ENCODE data around the gene COL10A1.

COL10A1 gene

DNA sequence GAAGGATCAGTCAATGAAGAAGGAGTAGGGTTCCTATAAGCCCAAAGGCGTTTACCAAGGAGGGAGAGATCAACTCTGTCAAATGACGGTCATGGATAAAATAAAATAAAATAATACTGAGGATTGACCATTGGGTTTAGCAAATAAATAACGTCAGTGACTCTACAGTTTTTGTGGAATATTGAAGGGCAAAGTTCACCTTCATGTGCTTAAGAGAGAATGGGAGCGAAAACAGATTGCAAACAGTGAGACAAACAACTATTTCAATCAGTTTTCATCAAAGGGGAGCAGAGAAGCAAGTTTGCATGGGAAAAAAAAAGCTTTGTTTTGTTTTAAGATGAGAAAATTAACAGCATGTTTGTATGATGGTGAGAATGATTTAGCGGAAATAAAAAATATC is 42.9 kb downstream of the COL10A1 start:
- Histone ChIP-seq H3K27me3 (ENCODE audit: control insufficient read depth, insufficient read depth, low read length) (no peaks in the 10 kb centered on the region), H3K9ac (ENCODE audit: low read depth, low read length) (no peak overlapping the region), H3K9me3 (ENCODE audit: control insufficient read depth, insufficient read depth, low read length) (no peaks in the 10 kb centered on the region), H3K27ac (ENCODE audit: low read depth, low read length) (no peak overlapping the region), H3K36me3 (ENCODE audit: control insufficient read depth, insufficient read depth, low read length) (no peaks in the 10 kb centered on the region), H3K4me3 (ENCODE audit: low read depth, low read length) (no peak overlapping the region), H3K4me1 (ENCODE audit: control insufficient read depth, insufficient read depth, low read length) (no peaks in the 10 kb centered on the region)

DNA sequence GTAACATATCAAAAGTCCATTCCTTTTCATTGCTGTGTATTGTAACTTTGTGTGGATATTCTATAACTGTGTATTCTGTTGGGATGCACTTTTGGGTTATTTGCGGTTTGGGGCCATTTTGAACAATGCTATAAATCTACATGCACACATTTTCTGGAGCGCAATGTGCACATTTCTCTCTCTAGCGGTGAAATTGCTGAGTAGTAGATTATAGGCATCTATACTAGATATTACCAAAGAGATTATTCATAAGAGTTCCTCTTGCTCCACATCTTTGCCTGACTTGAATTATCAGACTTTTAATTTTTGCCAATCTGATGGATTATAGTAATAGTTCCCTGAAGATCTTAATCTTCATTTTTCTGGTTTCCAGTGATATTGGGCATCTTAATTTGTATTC is 47.0 kb downstream of the COL10A1 start:
- no peaks in the 10 kb centered on the region for H3K4me1 ChIP-seq (ENCODE audit: control insufficient read depth, insufficient read depth, low read length)
- H3K27me3 ChIP-seq (ENCODE audit: control insufficient read depth, insufficient read depth, low read length) = no peaks in the 10 kb centered on the region
- no peaks in the 10 kb centered on the region for H3K36me3 ChIP-seq (ENCODE audit: control insufficient read depth, insufficient read depth, low read length)
- H3K4me3 ChIP-seq (ENCODE audit: low read depth, low read length) = no peak overlapping the region
- H3K9me3 ChIP-seq (ENCODE audit: control insufficient read depth, insufficient read depth, low read length) = no peaks in the 10 kb centered on the region
- H3K9ac ChIP-seq (ENCODE audit: low read depth, low read length) = no peak overlapping the region
- H3K27ac ChIP-seq (ENCODE audit: low read depth, low read length) = no peak overlapping the region

GRCh38 chr6:116078522-116078921 is 47.4 kb downstream of the COL10A1 start:
- Histone ChIP-seq H3K4me1 (ENCODE audit: control insufficient read depth, insufficient read depth, low read length) (no peaks in the 10 kb centered on the region), H3K4me3 (ENCODE audit: low read depth, low read length) (no peak overlapping the region), H3K36me3 (ENCODE audit: control insufficient read depth, insufficient read depth, low read length) (no peaks in the 10 kb centered on the region), H3K9ac (ENCODE audit: low read depth, low read length) (no peak overlapping the region), H3K9me3 (ENCODE audit: control insufficient read depth, insufficient read depth, low read length) (no peaks in the 10 kb centered on the region), H3K27ac (ENCODE audit: low read depth, low read length) (no peak overlapping the region), H3K27me3 (ENCODE audit: control insufficient read depth, insufficient read depth, low read length) (no peaks in the 10 kb centered on the region)

DNA sequence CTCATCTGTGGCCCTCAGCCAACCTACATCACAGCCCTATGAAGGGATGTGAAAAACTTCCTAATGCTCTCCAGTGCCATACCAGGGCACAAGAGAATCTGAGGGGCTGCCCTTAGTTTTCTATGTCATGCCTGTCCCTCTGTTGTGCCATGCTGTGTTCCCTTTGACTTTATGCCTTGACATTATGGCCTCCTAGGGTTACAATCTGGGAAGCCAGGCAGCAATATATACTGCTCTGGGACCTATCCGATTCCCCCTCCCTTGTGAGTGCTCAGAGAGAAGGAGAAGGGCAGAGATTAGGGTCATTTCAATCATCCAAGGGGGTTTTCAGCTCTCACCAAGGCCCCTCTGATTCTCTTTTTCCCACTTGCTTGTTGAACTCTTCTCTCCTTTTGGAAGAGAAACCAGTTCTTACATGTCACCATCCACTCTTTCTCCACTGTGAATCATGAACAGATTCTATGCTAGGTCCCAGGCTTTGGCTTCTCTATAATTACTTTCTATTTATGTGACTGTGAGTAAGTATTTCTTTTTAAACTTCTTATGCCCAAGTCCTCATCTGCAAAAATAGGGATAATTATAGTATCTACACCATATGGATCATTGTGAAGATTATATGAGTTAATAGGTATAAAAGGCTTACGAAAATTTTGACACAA is 51.1 kb downstream of the COL10A1 start:
- Histone ChIP-seq H3K4me1 (ENCODE audit: control insufficient read depth, insufficient read depth, low read length) (0 out of 2 replicates have a peak, but pooled peaks cover 3% of the 10 kb centered on the region), H3K9ac (ENCODE audit: low read depth, low read length) (no peak overlapping the region), H3K9me3 (ENCODE audit: control insufficient read depth, insufficient read depth, low read length) (no peaks in the 10 kb centered on the region), H3K27me3 (ENCODE audit: control insufficient read depth, insufficient read depth, low read length) (no peaks in the 10 kb centered on the region), H3K4me3 (ENCODE audit: low read depth, low read length) (no peak overlapping the region), H3K27ac (ENCODE audit: low read depth, low read length) (no peak overlapping the region), H3K36me3 (ENCODE audit: control insufficient read depth, insufficient read depth, low read length) (no peaks in the 10 kb centered on the region)

- Histone ChIP-seq H3K4me3 (ENCODE audit: low read depth, low read length) (no peak overlapping the region), H3K36me3 (ENCODE audit: control insufficient read depth, insufficient read depth, low read length) (no peaks in the 10 kb centered on the region), H3K9me3 (ENCODE audit: control insufficient read depth, insufficient read depth, low read length) (no peaks in the 10 kb centered on the region), H3K27me3 (ENCODE audit: control insufficient read depth, insufficient read depth, low read length) (no peaks in the 10 kb centered on the region), H3K27ac (ENCODE audit: low read depth, low read length) (no peak overlapping the region), H3K9ac (ENCODE audit: low read depth, low read length) (no peak overlapping the region), H3K4me1 (ENCODE audit: control insufficient read depth, insufficient read depth, low read length) (0 out of 2 replicates have a peak, but pooled peaks cover 6% of the 10 kb centered on the region)
These were observed 52.0 kb downstream of the COL10A1 start for GRCh38 chr6:116073765-116074440.

DNA sequence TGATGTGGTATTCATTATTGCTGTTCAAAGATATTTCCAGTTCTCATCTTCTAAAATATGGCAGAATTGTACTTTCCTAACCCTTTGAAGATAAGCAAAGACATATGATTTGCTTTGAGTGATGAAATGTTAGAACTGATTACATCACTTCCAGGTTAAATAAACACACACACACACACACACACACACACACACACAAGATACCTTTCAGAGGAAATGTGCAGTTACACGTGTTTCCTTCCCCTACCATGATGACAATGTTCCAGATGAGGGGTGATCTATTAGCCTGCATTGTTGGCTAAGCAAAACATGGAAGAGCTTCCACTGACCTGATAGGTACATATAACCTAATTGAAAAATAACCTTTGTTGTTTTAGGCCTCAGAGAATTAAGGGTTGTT is 53.6 kb downstream of the COL10A1 start:
- H3K9ac ChIP-seq (ENCODE audit: low read depth, low read length) = no peak overlapping the region
- no peak overlapping the region for H3K27ac ChIP-seq (ENCODE audit: low read depth, low read length)
- no peaks in the 10 kb centered on the region for H3K27me3 ChIP-seq (ENCODE audit: control insufficient read depth, insufficient read depth, low read length)
- H3K9me3 ChIP-seq (ENCODE audit: control insufficient read depth, insufficient read depth, low read length) = no peaks in the 10 kb centered on the region
- H3K4me1 ChIP-seq (ENCODE audit: control insufficient read depth, insufficient read depth, low read length) = 0 out of 2 replicates have a peak, but pooled peaks cover 6% of the 10 kb centered on the region
- no peaks in the 10 kb centered on the region for H3K36me3 ChIP-seq (ENCODE audit: control insufficient read depth, insufficient read depth, low read length)
- H3K4me3 ChIP-seq (ENCODE audit: low read depth, low read length) = no peak overlapping the region

DNA sequence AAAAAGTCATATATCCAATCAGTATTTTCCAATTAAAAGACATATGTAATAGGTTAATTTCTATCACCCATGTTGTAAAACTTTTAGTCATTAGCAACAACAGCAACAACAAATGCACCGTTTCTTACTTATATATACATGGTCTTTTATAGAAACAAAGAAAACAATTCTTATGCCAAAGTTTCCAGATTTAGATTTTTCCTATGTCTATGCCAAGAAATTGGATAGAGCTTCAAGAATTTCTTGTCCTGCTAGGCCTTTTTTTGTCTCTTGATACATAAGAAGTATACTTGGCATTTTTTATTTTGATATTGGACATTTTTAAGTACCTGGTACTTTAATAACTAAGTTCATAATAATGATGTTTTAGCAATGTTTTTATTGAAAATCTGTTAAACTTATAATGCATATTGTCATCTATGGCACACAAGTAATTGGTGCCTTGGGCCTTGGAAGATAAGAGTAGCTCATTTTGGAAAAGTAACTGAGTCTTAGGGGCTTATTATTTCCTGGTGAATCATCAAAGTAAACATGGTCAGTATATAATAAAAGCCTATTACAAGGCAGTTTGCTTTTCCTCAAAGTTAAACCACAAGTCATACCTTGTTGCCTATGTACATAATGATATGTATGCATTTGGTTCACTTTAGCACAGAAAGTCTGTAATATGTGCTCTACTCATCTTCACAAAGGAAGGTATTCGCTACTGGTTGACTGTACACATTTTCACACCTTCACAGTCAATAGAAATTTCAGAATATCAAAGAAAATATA is 55.1 kb downstream of the COL10A1 start:
- H3K27ac ChIP-seq (ENCODE audit: low read depth, low read length) = no peak overlapping the region
- no peaks in the 10 kb centered on the region for H3K36me3 ChIP-seq (ENCODE audit: control insufficient read depth, insufficient read depth, low read length)
- H3K9me3 ChIP-seq (ENCODE audit: control insufficient read depth, insufficient read depth, low read length) = no peaks in the 10 kb centered on the region
- 0 out of 2 replicates have a peak, but pooled peaks cover 6% of the 10 kb centered on the region for H3K4me1 ChIP-seq (ENCODE audit: control insufficient read depth, insufficient read depth, low read length)
- no peak overlapping the region for H3K9ac ChIP-seq (ENCODE audit: low read depth, low read length)
- no peaks in the 10 kb centered on the region for H3K27me3 ChIP-seq (ENCODE audit: control insufficient read depth, insufficient read depth, low read length)
- H3K4me3 ChIP-seq (ENCODE audit: low read depth, low read length) = no peak overlapping the region

GRCh38 chr6:116070101-116070500 is 55.8 kb downstream of the COL10A1 start:
- Histone ChIP-seq H3K27me3 (ENCODE audit: control insufficient read depth, insufficient read depth, low read length) (no peaks in the 10 kb centered on the region), H3K9ac (ENCODE audit: low read depth, low read length) (no peak overlapping the region), H3K4me1 (ENCODE audit: control insufficient read depth, insufficient read depth, low read length) (0 out of 2 replicates have a peak, but pooled peaks cover 6% of the 10 kb centered on the region), H3K9me3 (ENCODE audit: control insufficient read depth, insufficient read depth, low read length) (no peaks in the 10 kb centered on the region), H3K36me3 (ENCODE audit: control insufficient read depth, insufficient read depth, low read length) (no peaks in the 10 kb centered on the region), H3K27ac (ENCODE audit: low read depth, low read length) (no peak overlapping the region), H3K4me3 (ENCODE audit: low read depth, low read length) (no peak overlapping the region)

Data from HUES48 (cell line).